Myocyte (in vitro differentiated cells): ENCODE data around the gene MEIS2. TPM values are rescaled to one million over a fixed set of nuclear protein-coding genes. Genes with fewer than 3 reads are reported as not detected.
A peak's percentile ranks its signal among the peaks of the same experiment; 100 is the strongest.

Experiments used
- DNase-seq: peaks from one replicate; pipeline ENCODE4 v3.0.0-alpha.2; 2012; ENCODE audit warnings: low read depth
- total RNA-seq: library from RNA; depleted of rRNA; stranded (reverse); fragments of >200 nt; gene quantifications from 2 replicates; pipeline ENCODE4 v1.2.3, GENCODE V29; 2014

The MEIS2 gene
- total RNA-seq, 1 donor from 2014 or later, result 7.3 TPM

DNA sequence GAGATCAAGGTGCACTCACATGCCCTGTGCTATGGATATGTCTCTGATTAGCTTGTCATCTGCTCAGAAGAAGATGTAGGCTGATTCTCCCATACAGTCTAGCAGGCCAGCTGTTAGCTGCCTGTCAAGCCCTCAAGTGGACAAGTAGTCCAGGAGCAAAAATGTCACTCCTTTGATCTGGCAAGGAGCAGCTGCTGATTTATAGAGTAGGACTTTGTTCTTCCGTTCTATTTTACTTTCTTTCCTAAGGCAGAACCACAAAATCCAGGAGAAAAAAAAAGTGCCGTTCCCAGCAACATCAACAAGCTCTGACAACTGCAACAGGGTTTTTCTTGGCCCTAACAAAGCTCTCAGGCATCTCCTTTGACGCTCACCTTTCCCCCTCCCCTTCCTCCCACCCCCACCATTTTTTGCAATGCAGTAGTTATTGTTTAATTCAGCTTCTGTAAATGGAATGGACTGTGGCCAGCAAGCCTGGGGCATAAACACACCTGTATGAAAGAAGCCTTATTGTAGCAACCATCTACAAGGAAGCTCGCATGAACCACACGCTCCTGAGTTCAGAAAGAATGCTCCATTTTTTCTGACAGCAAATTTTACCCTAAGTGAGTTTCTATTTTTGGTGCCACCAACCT lies 196.3 kb downstream of the MEIS2 start:
- DNase-seq, result peak; percentile 80

DNA sequence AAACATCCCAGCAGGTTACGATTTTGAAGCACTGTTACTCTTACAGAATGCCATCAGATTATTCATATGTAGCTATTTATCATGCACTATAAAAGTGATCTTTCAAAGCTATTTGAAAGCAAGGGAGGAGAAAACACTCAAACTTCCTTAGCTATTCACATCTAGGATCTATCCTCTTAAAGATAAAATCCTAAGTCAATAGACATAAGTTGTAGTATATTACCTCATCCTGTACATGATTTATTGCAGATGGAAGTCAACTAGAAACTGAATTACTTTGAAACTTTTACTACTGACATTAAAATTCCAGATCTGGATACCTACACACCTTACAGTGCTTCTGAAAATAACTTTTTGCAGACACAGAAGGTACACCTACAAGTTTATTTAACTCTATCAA lies 197.2 kb downstream of the MEIS2 start:
- no peak for DNase-seq

DNA sequence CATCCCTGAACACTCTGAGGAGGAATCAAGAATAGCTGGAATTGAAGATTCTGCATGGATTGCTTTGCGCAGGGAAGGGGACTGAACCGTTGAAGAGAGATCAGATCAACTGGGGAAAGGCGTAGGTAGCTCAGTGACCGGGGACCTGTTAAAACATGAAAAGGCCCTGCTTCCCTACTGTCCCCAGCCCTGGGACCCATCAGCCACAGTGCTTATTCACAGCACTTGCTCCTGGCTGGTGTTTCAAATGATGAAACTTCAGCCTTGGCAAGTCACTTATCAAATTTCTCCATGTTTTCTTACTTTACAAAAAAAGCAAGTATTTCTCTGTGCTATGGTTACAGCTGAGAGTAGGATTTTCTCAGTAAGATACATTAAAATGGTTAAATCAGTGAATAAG lies 199.3 kb downstream of the MEIS2 start:
- DNase-seq, result no peak

DNA sequence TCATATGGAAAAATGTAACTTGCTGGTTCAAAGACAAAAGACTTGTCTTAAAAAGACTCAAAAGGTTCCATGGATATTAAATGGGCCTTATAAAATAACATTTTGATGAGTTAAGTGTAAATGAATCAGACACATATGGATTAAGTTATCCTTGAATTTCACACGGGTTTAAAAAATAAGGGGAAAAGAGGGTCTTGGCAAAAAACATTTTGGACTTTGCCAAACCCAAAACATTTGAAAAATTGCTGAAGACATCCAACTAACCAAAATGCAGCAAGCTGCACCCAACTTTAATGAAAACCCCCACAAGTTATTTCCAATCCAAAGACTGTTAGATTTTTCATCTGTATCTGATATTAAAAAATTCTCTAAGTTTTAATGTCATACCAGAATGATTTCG lies 200.7 kb downstream of the MEIS2 start:
- DNase-seq, result no peak

DNA sequence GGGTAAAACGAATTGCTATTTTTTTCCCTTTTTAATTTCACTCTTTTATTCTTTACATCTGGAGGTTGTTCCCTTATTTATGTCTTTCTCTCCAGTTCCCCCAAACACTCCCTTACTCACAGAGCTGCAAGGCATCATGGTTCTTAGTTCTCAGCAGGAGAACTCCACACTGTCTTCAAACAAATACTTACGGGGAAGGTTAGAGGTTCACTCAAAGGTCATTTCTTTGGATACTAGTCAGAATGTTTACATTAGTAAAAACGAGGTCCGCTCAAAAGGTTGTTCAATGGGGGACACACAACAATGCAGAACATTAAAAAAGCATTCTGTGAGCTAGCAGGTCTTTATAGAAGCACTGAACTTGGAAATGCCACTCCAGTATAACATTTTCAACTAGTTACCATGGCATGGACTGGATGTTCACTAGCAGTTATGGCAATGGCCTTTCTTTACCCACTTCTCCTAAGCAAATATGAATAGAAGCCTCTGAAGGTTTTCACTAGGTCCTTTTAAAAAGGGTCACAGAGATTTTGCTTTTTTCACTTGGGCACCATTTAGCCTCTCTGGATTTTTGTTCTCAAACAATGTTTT lies 201.7 kb downstream of the MEIS2 start:
- no peak for DNase-seq

DNA sequence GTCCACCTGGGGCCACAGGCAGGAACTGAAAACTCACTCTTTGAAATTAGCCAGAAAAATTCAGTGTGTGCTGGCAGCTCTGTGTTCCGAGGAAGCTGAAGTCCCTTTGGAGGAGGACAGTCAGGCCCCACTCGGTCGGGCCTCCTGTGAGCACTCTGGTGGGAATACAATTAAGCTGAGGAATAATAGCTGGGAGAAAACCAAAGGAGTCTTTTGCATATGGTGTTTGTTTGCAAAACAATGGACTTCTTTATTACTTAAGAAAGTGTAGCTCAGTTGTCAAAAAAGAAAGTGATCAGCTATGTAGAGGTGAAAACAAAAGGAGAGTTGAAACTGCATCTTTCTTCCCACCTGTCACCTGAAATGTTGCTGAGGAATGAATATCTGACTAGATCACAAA lies 202.5 kb downstream of the MEIS2 start:
- no peak for DNase-seq

DNA sequence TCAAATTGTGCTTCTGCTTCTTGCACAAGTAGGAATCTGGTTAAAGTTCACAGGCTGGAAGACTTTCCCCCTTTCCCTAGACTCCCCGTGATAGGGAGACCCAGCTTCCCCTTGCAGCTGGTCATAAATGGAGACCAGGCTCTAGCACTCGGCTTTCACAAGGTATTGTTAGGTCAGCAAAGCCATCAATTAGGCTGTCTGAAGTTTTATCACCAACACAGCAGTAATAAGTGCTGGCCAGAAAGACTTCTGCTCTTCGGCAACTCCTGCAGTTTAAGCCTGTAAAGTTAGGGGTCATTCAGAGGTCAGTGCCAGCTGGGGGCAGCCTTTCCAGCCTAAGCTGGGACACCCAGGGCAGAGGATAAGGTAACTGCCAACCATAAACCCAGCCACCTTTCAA lies 203.4 kb downstream of the MEIS2 start:
- no peak for DNase-seq

DNA sequence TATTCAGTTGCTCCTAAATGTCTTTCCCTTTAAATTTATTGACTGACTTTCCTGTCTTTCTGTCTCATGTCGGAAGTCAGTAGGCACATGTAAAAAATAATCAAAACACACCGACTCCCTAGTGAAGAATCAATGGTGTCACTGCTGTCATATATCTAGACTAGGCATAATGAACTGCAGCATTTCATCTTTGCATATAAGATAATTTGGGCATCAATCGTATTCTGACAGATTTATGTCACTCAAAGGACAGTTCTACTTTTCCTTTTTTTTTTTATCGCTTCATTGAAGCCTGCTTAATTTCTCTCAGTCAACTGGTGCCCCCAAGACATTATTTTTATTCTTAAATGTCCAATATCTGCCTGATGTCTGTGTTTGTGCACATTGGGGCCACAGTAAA lies 206.3 kb downstream of the MEIS2 start:
- no peak for DNase-seq

DNA sequence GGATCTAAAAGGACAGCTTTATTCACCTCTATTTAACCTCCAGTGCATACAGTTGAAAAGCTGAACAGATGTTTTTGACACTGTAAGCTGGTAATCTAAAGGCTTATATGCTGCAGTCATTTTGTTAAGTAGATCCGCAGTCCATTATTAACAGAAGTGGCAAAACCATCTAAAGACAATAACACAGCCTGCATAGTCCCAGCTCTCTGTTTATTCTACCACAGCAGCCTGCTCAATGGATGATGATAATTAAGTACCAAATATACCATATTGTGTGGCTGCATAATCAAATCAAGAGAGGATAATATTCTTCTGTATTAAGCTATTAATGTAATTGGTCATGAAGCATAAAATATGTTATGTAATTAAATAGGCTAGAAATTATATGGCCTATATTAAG lies 207.1 kb downstream of the MEIS2 start:
- DNase-seq, result no peak

DNA sequence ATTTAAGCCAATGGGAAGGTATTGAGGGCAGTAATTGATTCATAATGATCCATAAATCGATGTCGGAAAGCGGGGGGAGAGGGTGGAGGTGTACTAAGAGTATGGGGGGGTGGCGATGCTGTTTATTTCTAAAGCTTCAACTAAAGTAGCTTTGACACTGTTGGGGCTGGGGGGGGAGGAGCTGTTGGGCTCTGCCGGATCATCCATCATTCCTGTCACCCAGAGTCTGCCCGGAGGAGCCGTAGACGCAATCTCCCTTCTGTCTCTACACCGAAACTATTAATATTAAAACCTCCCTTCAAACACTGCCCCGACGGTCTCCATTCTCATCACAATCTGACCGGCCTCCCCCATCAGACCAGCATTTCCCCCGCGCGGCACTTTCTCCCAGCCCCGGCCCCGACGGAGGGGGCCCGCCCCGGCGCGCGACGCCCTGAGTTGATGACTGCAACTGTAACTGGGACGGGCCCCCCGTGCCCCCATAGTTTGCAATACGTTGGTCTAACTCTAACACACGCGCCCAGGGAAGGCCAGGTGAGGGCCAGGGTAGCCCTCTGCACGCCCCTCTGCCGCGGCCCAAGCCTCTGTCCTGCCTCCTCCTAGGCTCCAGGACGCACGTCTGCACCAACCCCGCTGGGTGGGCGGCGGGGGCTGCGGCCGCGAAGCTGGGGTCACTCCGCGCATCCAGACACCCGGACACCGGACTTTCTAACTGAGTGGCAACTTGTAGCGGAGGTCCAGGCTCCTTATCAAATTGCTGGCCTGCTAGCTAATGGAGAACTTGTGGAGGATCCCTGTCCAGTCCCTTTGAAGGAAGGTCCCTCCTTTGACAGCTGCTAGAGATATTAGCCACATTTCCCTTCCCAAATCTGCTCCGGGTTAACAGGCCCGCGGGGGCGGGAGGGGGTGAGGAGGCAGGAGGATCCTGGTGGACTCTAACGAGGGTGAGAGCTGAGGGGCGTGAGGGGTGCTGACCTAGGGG lies 212.0 kb downstream of the MEIS2 start:
- DNase-seq, result no peak

DNA sequence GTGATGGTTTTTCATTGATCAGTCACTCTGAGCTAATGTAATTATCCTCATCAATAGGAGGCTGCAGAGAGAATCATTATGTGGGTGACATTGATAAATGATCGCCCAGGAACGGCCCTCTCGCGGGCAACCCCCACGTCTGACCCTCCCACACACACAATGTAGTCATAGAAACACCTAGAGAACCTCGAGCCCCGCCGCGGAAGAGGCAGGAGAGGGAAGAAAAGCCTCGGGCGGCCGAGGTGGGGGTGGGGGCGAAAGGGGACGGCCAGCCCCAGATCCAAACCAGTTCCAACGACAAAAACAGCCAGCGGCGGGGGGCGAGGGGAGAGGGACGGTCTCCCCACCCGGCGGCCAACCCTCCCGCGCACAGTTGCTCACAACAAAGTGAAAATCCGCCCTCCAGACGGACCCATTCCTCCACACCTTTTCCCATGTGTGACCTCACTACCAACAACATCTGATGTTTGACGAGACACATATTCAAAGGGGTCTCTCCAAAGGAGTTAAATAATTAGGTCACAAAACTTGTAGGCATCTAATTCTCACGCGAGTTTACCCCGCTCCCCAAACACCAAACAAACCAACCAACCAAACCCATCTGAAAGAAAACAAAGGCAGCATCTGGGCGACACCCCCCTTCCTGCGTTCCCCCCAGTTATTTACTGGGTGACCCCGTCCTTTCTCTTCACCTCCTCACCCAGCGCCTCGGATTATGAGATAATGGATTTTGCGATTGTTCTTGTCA lies 213.0 kb downstream of the MEIS2 start:
- DNase-seq, result no peak

DNA sequence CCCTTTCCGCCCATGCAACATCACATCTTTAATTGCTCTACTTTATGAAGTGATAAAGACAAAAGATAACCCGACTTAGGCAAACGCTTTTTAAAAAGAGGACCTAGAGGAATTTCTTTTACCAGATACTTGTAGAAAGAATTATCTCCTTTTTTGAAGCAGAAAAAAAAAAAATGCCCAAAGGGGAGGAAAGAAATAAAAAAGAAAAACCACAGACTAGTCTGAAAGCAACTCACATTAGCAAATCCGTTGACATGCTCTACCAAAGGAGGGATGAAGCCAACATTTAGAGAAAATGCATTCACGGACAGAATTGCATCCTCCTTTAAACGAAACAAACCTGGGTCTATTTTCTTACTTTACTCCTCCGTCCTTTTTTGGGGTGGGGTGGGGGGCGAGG lies 213.6 kb downstream of the MEIS2 start:
- no peak for DNase-seq

DNA sequence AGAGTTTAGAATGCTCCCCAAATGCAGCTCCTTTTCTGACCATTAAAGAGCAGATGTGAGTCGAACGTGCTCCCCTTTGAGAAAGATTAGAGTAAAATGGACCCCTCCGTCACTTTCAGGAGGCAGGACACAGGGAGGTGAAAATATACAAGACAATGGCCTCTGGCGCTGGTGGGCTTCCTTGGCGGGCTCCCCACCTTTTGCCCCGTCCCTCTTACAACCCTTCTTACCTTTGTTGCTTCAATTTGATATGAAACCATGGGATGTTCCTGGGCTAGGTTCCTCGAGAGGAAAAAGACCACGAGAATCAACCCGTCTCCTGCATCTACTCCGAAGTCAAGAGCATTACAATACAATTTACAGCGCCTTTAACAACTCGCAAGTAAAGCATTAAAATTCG lies 214.2 kb downstream of the MEIS2 start:
- DNase-seq, result no peak

DNA sequence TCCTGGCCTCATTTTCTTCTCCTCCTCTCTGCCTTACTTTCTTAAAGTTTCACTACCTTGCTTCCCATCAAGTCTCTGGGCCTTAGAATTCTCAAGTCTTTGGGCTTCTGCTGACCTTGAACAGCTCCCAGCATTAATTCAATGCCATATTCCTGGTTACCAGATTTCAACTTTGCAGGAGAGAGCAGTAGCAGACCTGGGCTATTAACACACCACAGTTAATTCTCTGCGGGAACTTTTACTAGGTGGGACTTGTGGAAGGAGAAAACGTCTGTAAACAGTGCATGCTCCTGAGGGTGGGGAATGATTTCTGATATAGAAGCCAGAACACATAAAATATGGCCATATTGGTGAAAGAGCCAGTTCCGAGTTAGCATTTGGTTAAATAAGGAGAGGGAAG lies 214.6 kb downstream of the MEIS2 start:
- DNase-seq, result no peak

DNA sequence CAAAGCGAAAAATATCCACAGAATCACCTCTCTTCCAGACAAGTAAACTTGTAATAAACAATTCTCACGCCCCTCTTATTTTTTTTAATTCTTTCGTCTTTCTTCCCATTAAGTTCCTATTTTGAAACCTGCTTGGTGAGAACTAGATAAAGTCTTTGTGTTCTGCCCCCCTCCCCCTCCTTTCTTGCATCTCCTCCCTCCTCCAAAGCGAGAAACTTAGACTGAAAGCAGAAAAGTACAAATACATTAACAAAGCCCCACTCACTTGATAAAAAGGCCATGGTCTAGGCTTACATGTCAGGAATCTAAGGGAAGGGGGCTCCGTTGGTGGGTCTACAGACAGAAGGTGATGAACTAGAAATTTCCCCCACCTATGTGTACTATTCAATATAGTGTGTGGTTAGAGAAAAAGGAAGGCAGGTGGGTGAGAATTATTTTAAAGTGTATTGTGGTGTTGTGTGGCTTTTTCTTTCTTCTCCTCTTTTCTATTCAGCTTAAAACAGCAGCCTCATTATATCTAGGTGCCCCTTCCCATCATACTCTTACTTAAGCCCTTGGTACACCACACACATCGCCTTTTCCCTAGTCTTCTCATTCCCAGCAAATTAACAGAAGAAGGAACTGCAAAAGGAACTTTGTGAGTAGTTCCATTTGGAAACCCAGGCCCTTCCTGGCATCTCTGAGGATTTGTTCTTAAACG lies 215.3 kb downstream of the MEIS2 start:
- DNase-seq, result no peak

DNA sequence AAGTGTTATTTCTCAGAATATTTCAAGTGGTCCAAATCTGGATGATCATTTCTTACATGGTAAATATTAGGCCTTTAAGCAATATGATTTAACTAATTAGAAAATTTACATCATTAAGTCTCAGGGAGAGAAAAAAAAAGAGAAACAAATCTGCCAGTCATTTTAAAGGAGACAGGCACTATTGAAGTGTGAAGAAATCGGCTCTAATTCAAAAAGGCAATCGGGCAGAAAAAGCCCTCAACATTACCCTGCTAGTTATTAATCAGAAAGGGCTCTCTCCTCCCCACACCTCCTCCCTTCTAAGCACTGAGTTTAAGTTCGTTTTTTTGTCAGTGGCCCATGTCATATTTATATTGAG lies 215.9 kb downstream of the MEIS2 start:
- DNase-seq, result no peak

DNA sequence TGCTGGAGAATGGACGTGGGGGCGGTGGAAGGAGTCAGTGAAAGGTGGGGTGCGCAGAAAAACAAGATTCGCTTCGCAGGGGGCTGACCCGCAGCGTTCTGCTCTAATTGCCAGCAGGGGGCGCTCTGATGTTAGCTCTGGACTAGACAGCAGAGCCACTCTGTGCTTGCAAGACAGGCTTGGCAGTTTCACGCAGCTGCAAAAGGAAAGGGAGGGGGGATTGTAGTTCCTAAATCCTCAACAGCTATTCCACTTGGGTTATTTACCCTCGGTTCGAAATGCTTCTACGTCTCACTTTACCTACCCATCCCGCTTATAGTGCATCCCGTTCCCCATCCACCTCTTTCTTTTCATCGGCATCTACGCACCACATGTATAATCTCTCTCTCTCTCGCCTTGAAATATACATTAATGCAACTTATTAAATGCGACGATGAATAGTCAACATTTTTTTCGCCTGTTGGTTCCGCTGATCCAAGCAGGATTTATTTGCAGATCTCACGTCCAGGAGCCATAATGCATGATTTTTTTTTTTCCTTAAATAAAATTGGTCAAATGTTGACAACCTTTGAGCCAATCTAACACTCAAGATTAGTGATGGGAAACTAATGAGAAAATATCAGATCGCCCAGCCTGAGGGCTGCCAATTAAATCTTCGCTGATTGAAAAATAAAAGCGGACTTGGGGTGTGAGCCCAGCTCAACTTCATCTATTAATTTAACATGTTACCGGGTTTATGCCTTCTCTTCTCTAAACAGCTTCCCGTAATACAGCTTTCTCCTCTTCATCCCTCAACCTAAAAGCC lies 216.4 kb downstream of the MEIS2 start:
- peak; percentile 89 for DNase-seq

DNA sequence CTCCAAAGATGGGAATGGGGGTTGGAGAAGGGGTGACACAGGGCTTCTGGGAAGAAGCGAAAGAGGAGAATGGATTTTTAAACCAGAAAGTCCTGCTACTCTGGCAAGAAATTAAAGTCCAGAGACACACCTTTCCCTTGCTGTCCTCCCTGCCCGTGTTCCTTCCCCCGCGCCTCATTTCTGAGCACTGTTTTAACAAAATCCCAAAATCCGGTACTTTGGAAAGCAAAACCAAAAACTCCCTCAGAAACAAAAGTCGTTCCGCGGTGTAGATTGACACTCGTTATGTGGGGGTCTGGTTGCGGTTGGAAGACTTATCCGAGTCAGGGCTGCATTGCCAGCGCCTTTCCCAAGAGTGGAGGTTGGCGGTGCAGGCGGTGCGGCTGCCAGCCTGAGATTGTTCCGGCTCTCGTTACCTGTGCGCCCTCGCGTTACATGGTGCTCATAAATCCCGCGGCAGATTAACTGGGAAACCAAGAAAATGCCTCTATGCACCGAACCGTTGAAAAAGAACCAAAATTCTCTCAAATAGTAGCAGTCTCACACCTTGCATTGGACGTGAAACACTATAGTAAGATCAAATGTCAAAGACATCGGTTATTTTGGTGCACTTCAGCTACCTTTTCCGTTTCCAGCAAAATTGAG lies 217.7 kb downstream of the MEIS2 start:
- DNase-seq, result no peak

DNA sequence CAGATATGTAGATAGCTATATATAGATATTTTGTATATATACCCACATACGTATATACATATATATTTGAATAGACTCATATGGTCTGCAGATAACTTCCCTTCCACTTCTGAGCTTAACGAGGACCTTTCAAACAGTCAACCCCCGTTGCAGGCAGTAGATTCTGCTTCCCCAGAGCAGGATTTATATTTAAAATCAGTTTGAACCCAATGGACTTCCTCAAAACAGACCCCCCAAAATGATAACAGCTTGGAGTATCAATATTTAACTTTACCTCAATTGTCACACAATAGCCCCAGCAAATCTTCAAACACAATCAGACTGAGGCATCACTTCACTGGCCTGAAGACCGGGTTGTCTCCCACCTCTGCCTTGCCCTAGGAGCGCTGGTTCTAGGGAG lies 218.3 kb downstream of the MEIS2 start:
- no peak for DNase-seq

DNA sequence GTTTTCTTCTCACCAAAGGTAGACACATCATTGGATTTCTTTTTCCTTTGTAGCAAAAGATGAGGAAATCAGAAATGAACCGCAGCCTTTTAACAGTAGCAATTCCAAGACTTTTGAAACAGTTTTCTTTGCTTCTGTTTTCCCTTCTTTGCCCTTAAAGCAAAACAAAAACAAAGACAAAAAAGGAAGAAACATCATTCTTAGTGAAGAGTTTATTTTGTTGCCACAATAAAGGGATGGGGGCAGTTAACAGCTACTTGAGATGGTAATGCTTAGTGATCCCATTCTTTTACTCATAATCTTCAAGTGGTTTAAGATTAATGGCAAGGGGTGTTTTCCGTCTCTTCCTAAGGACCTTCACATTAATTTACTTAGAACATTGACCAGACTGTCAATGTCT lies 218.8 kb downstream of the MEIS2 start:
- no peak for DNase-seq
